Hematopoietic multipotent progenitor cell treated with erythropoietin and hydrocortisone succinate and interleukin-3 and kit ligand, for 6 days (in vitro differentiated cells): ENCODE measurements around the gene ANKFN1.

Source experiments
- DNase-seq: peaks from one replicate; pipeline ENCODE4 v3.0.0-alpha.2; 2015

Gene ANKFN1

DNA sequence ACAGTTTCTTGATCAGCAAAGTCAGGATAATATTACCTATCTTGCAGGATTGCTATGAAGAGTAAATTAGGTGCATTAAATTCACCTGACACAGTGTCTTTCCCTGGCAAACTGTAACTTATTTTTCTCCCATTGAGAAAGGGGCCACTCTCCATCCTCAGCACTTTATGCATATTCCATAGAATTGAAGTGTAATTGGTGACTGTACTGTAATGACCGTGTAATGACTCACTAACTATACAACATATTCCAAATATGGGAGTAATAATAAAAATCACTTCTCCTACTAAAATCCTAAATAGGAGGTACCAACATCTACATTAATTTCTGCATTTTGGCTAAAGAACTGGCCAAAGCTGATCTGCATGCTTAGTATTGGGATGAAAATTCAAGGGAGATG, 298.4 kb downstream of the ANKFN1 start:
- DNase-seq = no peak

DNA sequence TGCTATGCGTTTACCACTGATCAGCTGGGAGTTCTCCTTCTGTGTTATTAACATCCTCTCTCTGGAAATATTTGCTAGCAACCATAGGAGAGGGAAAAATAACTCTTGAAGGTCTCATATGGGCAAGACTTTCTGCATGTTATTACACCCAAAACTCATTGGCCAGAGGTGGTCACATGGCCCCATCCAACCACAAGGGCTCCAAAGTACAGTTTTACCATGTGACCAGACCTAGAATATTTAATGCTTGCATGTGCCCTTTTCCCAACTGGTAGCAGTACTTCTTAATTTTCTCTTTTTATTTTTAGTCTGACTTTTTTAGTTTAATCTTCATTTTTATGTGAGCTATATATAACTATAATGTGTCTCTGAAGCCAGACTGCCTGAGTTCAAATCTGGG, 299.2 kb downstream of the ANKFN1 start:
- no peak for DNase-seq

DNA sequence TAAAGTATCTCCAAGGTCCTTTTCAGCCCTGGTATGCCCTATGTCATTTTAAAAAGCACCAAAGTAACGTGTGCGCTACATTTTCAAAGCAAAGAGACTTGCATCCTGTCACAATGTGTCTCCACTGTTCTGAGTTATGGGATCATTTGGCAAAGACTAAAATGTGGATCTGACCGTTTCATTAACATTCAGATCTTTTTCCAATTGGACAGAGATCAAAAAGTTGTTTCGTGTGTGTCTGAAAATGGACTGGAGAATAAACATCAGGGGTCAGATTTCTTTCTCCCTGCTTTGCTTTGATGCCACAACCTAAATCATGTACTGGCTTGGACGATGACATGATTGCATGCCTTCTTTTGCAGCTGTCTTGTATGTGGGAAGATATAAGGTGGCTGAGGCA, 304.2 kb downstream of the ANKFN1 start:
- no peak for DNase-seq

GRCh38 chr17:56465886-56466285, 312.6 kb downstream of the ANKFN1 start:
- no peak for DNase-seq

- no peak for DNase-seq
These were observed 315.6 kb downstream of the ANKFN1 start for GRCh38 chr17:56468840-56469239.

DNA sequence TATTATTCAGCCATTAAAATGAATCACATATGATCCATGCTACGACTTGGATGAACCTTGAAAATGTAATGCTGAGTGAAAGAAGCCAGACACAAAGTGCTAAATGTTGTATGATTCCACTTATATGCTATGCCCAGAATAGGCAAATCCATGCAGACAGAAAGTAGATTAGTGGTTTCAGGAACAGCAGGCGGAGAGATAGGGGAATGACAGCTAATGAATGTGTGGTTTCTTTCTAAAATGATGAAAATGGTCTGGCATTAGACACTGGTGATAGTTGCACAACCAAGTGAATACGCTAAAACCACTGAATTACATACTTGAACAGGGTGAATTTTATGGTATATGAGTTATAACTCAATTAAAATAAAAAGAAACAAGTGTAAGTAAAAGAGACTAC, 318.4 kb downstream of the ANKFN1 start:
- DNase-seq = no peak

- DNase-seq = no peak
These were observed 321.8 kb downstream of the ANKFN1 start for GRCh38 chr17:56475116-56475515.

GRCh38 chr17:56478836-56479447, 325.7 kb downstream of the ANKFN1 start:
- DNase-seq = peak; percentile 59

DNA sequence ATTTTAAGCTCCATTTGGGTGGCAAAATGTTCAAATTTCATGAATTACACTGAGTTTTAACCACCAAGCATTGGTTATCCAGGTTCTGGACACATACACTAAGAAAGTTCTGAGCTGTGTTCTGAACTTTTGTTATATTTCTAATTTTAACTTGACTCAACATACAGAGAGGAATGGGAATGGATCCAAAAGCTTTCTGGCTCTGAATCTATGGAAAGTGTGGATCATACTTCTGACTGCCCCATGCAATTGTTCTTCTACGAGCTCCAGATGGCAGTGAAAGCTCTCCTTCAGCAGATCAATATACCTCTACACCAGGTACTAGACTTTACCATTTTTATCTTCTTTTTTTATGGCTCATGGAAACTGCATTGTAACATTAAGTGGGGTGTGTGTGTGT, 327.2 kb downstream of the ANKFN1 start:
- no peak for DNase-seq

DNA sequence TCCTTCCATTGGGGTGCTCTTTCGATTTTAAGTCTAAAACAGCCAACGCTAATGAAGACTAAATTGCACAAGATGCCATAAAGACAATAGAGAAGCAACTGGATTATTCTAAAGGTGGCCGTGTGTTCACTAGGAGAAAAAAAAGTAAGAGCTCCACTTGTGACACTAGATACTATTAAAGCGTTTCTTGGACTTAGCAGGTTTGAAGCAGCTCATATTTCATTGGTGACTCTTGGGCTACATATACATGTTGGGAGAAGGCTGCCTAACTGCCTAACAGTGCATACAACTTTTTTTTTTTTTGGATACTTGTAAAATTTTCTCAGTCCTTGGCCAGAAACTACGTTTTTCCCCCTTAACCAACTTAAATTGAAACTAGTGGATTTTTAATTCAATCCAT, 328.4 kb downstream of the ANKFN1 start:
- no peak for DNase-seq

DNA sequence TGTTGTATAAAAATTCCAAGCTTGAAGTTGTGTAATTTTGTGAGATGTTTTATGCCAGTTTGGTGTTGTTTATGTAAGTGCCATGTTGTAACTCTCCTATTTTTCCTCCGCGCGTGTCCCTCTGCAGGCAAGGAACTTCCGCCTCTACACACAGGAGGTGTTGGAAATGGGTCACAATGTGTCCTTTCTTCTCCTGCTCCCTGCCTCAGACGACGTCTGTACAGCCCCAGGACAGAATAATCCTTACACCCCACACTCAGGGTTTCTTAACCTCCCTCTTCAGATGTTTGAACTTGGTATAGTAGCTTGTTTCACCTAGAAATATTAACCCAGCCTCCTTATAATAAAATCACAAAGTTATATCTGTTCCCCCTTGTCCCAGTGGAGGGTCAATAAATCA, 329.0 kb downstream of the ANKFN1 start:
- DNase-seq = no peak

- DNase-seq = no peak
These were observed 333.5 kb downstream of the ANKFN1 start for GRCh38 chr17:56486732-56487131.

DNA sequence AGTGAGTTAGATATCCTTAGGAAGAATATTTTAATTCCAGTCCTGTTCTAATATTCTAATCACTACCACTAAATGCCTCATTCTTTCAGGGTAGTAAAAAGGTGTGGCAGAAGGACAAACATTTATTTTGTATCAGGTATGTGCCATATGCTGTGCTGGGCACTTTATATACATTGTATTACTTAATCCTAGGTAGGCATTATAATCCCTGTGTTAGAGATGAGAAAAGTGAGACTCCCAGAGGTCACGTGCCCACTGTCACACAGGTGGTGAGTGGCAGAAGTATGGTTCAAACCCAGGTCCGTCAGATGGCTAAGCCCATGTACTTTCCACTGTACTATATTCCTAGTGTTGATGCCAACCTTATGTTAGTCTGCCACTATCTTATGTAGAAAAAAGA, 335.5 kb downstream of the ANKFN1 start:
- DNase-seq = no peak

- no peak for DNase-seq
These were observed 336.7 kb downstream of the ANKFN1 start for GRCh38 chr17:56489980-56490379.

DNA sequence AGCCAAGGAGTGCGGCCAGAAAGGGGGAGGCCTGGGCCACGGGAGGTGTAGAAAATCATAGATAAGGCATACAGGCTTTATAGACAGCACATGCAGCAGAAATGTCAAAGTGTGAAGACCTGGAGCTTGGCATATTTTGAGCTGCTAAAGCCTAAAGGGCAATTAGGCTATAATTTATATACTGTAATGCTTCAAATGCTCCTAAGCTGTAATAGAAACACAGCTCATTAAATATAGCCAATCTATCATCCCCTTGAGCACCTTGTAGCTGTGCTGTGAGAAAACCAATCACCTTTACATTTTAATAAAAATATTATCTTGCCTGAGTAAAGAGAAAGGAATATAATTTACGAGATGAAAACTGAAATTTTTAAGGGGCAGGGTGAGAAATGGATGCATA, 342.3 kb downstream of the ANKFN1 start:
- no peak for DNase-seq

DNA sequence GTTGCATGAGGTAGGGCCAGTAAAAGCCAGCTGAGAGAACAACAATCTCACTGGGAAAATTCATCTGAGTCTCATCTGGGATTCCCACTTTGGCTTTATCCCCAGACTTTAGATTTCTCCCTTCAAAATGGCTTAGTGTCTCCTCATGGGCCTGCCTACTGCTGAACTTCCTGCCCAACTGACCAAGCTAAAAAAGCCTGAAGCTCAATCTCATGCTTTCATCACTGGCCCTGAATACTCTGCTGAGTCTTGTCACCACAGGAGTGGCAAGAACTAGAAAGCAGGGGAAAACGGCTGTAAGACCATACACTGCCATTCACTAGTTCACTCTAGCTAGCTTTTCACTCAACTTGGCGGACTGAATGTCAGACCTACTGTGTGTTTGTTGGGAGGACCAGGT, 343.9 kb downstream of the ANKFN1 start:
- no peak for DNase-seq

GRCh38 chr17:56499799-56500388, 346.6 kb downstream of the ANKFN1 start:
- DNase-seq = peak; percentile 56

GRCh38 chr17:56502120-56502654, 348.9 kb downstream of the ANKFN1 start:
- no peak for DNase-seq

GRCh38 chr17:56505154-56505756, 352.0 kb downstream of the ANKFN1 start:
- no peak for DNase-seq

DNA sequence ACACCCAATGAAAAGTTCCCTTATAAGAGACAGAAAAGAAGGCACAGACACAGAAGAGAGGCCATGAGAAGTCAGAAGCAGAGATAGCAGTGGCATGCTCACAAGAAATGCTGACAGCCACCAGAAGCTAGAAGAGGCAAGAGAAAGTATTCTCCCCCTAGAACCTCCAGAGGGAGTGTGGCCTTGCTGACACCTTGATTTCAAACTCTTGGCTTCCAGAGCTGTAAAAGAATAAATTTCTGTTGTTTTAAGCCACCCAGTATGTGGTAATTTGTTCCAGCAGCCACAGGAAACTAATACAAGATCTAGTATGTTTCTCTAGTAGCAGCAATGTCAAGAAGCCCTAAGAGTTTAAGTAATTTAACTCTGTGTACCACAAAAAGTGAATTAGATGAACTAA, 353.1 kb downstream of the ANKFN1 start:
- DNase-seq = no peak

- no peak for DNase-seq
These were observed 357.5 kb downstream of the ANKFN1 start for GRCh38 chr17:56510554-56511342.

GRCh38 chr17:56514264-56514663, 361.0 kb downstream of the ANKFN1 start:
- DNase-seq = no peak

GRCh38 chr17:56514899-56515298, 361.6 kb downstream of the ANKFN1 start:
- no peak for DNase-seq
